SK-N-MC (cell line): ENCODE data around the gene FLCN.

Source experiments
- EZH2 ChIP-seq: fragments of 200-600 bp; sonication (generic); IDR thresholded peaks from one replicate; pipeline ENCODE4 v1.6.1; 2017; ENCODE audit warnings: antibody characterized with exemption
- POLR2AphosphoS5 ChIP-seq: IDR thresholded peaks from 2 replicates; pipeline ENCODE4 v1.6.1; 2012; ENCODE audit warnings: mild to moderate bottlenecking, low read depth, low read length, borderline replicate concordance

DNA sequence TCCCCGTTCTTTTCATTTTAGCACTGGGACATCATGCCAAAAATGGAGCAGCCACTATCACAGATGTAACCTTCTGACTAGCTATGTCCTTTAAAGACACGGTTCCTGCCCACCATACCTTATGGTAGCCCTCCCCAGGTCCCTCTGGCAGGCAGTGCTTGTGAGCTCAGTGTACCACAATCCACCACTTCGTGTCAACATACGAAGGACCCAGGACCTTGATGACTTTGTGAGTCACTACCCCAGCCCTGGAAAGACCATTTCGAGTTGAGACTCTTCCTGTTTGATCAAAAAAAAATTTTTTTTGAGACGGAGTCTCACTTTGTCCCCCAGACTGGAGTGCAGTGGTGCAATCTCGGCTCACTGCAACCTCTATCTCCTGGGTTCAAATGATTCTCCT, 21.0 kb upstream of the FLCN start:
- TF ChIP-seq POLR2AphosphoS5, result no peak
- TF ChIP-seq EZH2, result no peak
